ENCODE data around the gene DUOXA1.

- no peak for TF ChIP-seq CTCF (conservative IDR thresholded peaks at IDR 0.05)
- TF ChIP-seq ZFX (IDR thresholded peaks at IDR 0.05), result no peak
Measured at GRCh38 chr15:45121706-45122417, 7.8 kb downstream of the DUOXA1 start.

Measured in C4-2B (cell line).